Mesendoderm (in vitro differentiated cells): ENCODE measurements around the gene PHC1.

Experiments
- DNase-seq: peaks from one replicate; pipeline ENCODE4 v3.0.0; 2013
- H2AK5ac ChIP-seq: 2 replicates; pipeline ENCODE4 v1.6.1; 2013; ENCODE audit warnings: low read length, inconsistent platforms
- H2BK120ac ChIP-seq: 2 replicates; pipeline ENCODE4 v1.6.1; 2013; ENCODE audit warnings: low read depth, mild to moderate bottlenecking, low read length, moderate library complexity, mixed read lengths
- H2BK15ac ChIP-seq: replicated peaks from 2 replicates; pipeline ENCODE4 v1.6.1; 2013; ENCODE audit warnings: low read depth, mild to moderate bottlenecking, moderate library complexity
- H2BK5ac ChIP-seq: 2 replicates; pipeline ENCODE4 v1.6.1; 2013; ENCODE audit warnings: low read length, inconsistent platforms
- H3K18ac ChIP-seq: 2 replicates; pipeline ENCODE4 v1.6.1; 2013; ENCODE audit warnings: mild to moderate bottlenecking, low read length, mixed read lengths
- H3K23ac ChIP-seq: one replicate; pipeline ENCODE4 v1.6.1; 2013; ENCODE audit warnings: low read length
- H3K27ac ChIP-seq: 2 replicates; pipeline ENCODE4 v1.5.1; 2013; ENCODE audit warnings: low read depth, mild to moderate bottlenecking, inconsistent platforms, low read length, moderate library complexity
- H3K27me3 ChIP-seq: 2 replicates; pipeline ENCODE4 v1.6.1; 2013; ENCODE audit warnings: low read length, control low read depth, mild to moderate bottlenecking, inconsistent platforms; ENCODE audit not compliant: insufficient read depth, poor library complexity
- H3K36me3 ChIP-seq: 2 replicates; pipeline ENCODE4 v1.6.1; 2013; ENCODE audit warnings: low read length, inconsistent platforms; ENCODE audit not compliant: control insufficient read depth, insufficient read depth
- H3K4ac ChIP-seq: one replicate; pipeline ENCODE4 v1.6.1; 2013; ENCODE audit warnings: low read depth, mild to moderate bottlenecking, low read length, moderate library complexity
- H3K4me1 ChIP-seq: 2 replicates; pipeline ENCODE4 v1.6.1; 2013; ENCODE audit warnings: low read depth, low read length, inconsistent platforms; ENCODE audit not compliant: control insufficient read depth
- H3K4me2 ChIP-seq: 2 replicates; pipeline ENCODE4 v1.6.1; 2013; ENCODE audit warnings: low read length
- H3K4me3 ChIP-seq: 2 replicates; pipeline ENCODE4 v1.5.1; 2013; ENCODE audit warnings: mild to moderate bottlenecking, low read length
- H3K56ac ChIP-seq: one replicate; pipeline ENCODE4 v1.6.1; 2013; ENCODE audit warnings: low read length
- H3K79me1 ChIP-seq: 2 replicates; pipeline ENCODE4 v1.6.1; 2013; ENCODE audit warnings: low read length, inconsistent platforms
- H3K79me2 ChIP-seq: 2 replicates; pipeline ENCODE4 v1.6.1; 2013; ENCODE audit warnings: mild to moderate bottlenecking, low read length; ENCODE audit not compliant: control insufficient read depth, insufficient read depth
- H3K9ac ChIP-seq: 2 replicates; pipeline ENCODE4 v1.6.1; 2013; ENCODE audit warnings: low read length, inconsistent platforms
- H4K5ac ChIP-seq: one replicate; pipeline ENCODE4 v1.6.1; 2013; ENCODE audit warnings: low read length
- H4K8ac ChIP-seq: one replicate; pipeline ENCODE4 v1.6.1; 2013; ENCODE audit warnings: low read depth, mild to moderate bottlenecking, control low read depth, low read length, moderate library complexity
- WGBS: extraction: QIAGEN DNeasy Blood & Tissue Kit; methylation state at CpG from one replicate; pipeline ENCODE4 v1.1.7; 2013; ENCODE audit warnings: low lambda C conversion rate, missing lambda C conversion rate; ENCODE audit not compliant: insufficient coverage; ENCODE audit errors: extremely low coverage; 5-methylcytosine and 5-hydroxymethylcytosine counted together

PHC1 gene

DNA sequence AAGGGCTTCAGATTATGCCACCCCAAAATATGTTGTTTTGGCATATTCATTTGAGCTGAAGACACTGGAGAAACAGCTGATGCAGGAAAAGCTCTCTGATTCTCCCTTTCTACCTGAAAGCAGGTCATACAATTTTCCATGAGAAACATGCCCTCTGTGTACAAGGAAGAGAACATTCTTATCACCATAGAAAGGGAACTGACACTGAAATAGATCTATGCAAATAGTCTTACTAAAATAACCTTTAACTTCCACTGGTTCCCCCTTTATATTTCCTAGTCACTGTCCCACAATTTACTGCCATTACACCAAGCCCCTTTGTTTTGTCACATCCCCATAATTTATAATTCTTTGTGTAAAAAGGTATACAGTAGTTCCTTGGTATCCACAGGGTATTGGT, 9.6 kb upstream of the PHC1 start:
- no peak overlapping the region for H3K18ac ChIP-seq
- no peak overlapping the region for H4K5ac ChIP-seq
- H3K56ac ChIP-seq = no peak overlapping the region
- no peaks in the 10 kb centered on the region for H3K79me1 ChIP-seq
- H3K4me2 ChIP-seq = no peak overlapping the region
- H2BK120ac ChIP-seq = no peak overlapping the region
- H3K27me3 ChIP-seq = no peaks in the 10 kb centered on the region
- no peaks in the 10 kb centered on the region for H3K36me3 ChIP-seq
- H3K23ac ChIP-seq = no peak overlapping the region
- no peak for DNase-seq
- H3K4me3 ChIP-seq = no peak overlapping the region
- H3K79me2 ChIP-seq = no peaks in the 10 kb centered on the region
- H3K27ac ChIP-seq = no peak overlapping the region
- H2BK5ac ChIP-seq = no peak overlapping the region
- no peak overlapping the region for H3K9ac ChIP-seq
- no peak overlapping the region for H2AK5ac ChIP-seq
- H3K4me1 ChIP-seq = peaks cover 5% of the 10 kb centered on the region
- no peak overlapping the region for H4K8ac ChIP-seq
- no peak overlapping the region for H3K4ac ChIP-seq
- H2BK15ac ChIP-seq = peak overlapping the region; percentile 92

DNA sequence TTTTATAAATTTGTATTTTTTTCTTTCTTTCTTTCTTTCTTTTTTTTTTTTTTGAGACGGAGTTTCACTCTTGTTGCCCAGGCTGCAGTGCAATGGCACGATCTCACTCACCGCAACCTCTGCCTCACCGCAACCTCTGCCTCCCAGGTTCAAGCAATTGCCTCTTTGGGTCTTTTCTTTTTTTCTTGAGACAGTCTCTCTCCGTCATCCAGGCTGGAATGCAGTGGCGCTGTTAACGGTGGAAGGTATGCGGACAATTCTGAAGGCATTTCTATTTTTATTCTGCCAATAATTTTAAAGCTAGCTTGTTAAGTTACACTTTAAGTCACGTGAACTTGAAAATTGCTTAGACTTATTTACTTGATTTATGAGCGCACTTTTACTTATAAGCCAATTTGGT, 8.8 kb upstream of the PHC1 start:
- no peak overlapping the region for H3K9ac ChIP-seq
- H3K18ac ChIP-seq = no peak overlapping the region
- H3K27ac ChIP-seq = no peak overlapping the region
- no peak overlapping the region for H3K4me2 ChIP-seq
- H4K8ac ChIP-seq = no peak overlapping the region
- no peaks in the 10 kb centered on the region for H3K27me3 ChIP-seq
- no peak overlapping the region for H2BK120ac ChIP-seq
- peaks cover 5% of the 10 kb centered on the region for H3K4me1 ChIP-seq
- no CpG with 5 or more reads among the region's 10 CpGs for WGBS
- no peak overlapping the region for H2BK15ac ChIP-seq
- H3K79me2 ChIP-seq = no peaks in the 10 kb centered on the region
- no peak overlapping the region for H2AK5ac ChIP-seq
- H3K4ac ChIP-seq = no peak overlapping the region
- no peak overlapping the region for H3K4me3 ChIP-seq
- no peak overlapping the region for H2BK5ac ChIP-seq
- no peak overlapping the region for H3K23ac ChIP-seq
- no peaks in the 10 kb centered on the region for H3K36me3 ChIP-seq
- no peak overlapping the region for H4K5ac ChIP-seq
- H3K79me1 ChIP-seq = no peaks in the 10 kb centered on the region
- DNase-seq = peak; percentile 51
- no peak overlapping the region for H3K56ac ChIP-seq

DNA sequence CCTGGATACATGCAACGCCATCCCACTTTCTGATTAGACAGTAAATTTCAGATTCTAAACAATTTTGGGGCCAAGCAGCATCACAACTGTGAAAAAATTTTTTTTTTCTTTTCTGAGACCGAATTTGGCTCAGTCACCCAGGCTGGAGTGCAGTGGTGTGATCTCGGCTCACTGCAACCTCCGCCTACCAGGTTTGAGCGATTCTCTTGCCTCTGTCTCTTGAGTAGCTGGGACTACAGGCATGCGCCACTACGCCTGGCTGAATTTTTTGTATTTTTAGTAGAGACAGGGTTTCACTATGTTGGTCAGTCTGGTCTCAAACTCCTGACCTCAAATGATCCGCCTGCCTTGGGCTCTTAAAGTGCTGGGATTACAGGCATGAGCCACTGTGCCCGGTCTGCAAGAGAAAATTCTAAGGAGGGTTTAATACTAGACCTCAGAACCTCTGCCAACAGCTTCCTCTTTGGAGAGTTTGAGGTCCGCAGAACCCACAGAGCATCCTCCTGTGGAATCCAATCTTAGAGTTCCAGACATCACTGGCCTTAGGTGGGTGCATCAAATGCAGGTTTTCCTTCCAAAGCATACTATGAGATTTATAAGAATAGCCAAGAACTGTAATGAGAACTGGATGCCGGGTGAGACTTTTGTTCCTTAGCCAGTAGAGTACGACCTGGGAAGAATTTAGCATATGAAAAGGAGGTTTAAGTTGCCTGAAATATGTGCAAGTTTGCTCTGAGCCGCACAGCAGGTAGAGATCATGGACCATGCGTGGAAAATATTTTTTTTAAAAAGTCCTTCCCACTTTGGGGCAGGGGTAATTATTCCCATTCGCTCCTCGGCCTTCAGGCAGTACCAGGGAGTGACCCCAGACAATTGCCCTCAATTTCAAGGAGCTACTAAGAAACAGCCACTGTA, 7.8 kb upstream of the PHC1 start:
- Histone ChIP-seq H2BK15ac (no peak overlapping the region), H3K36me3 (no peaks in the 10 kb centered on the region), H3K56ac (peak overlapping the region; percentile 56), H2BK120ac (peak overlapping the region; percentile 38), H3K23ac (no peak overlapping the region), H2BK5ac (no peak overlapping the region), H3K79me2 (no peaks in the 10 kb centered on the region), H3K4me3 (no peak overlapping the region), H3K4ac (peak overlapping the region; percentile 43), H3K27ac (peak overlapping the region; percentile 78), H3K79me1 (no peaks in the 10 kb centered on the region), H3K4me1 (peaks cover 5% of the 10 kb centered on the region), H2AK5ac (no peak overlapping the region), H4K8ac (no peak overlapping the region), H4K5ac (no peak overlapping the region), H3K27me3 (no peaks in the 10 kb centered on the region), H3K4me2 (no peak overlapping the region), H3K9ac (no peak overlapping the region), H3K18ac (peak overlapping the region; percentile 94)
- no CpG with 5 or more reads among the region's 16 CpGs for WGBS
- no peak for DNase-seq

DNA sequence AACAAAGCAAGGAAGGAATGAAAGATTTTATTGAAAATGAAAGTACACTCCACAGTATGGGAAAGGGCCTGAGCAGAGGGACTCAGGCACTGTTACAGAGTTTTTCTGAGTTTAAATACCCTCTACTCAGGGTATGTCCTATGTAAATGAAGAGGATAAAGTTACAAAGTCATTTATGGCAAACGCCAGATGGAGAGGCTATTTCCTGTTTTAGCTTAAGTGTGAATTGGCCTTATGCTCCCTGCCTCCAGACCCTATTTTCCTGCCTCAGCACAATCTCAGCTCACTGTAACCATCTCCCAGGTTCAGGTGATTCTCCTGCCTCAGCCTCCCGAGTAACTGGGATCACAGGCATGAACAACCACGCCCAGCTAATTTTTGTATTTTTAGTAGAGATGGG, 6.8 kb upstream of the PHC1 start:
- Histone ChIP-seq H3K36me3 (no peaks in the 10 kb centered on the region), H3K18ac (no peak overlapping the region), H3K79me1 (no peaks in the 10 kb centered on the region), H4K5ac (no peak overlapping the region), H3K27ac (peak overlapping the region; percentile 78), H2BK5ac (no peak overlapping the region), H3K4me1 (peaks cover 5% of the 10 kb centered on the region), H3K4ac (no peak overlapping the region), H3K79me2 (no peaks in the 10 kb centered on the region), H3K9ac (no peak overlapping the region), H3K56ac (peak overlapping the region; percentile 19), H2BK120ac (no peak overlapping the region), H3K27me3 (no peaks in the 10 kb centered on the region), H3K23ac (no peak overlapping the region), H2AK5ac (no peak overlapping the region), H3K4me3 (no peak overlapping the region), H2BK15ac (no peak overlapping the region), H4K8ac (no peak overlapping the region), H3K4me2 (no peak overlapping the region)
- no CpG with 5 or more reads among the region's 3 CpGs for WGBS
- peak; percentile 59 for DNase-seq

DNA sequence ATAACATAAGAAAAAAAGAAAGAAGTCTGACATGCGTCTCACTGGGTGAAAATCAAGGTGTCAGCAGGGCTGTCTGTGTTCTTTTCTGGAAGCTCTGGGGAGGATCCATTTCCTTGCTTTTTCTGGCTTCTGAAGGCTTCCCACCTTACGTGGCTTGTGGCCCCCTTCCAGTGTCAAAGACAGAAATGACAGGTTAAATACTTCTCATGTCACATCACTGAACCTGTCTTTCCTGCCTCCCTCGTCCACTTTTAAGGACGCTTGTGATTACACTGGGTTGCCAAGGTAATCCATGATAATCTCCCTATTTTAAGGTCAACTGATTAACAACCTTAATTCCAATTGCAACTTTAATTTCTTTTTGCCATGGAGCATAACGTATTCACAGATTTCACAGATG, 4.6 kb upstream of the PHC1 start:
- Histone ChIP-seq H3K79me1 (no peaks in the 10 kb centered on the region), H3K4ac (no peak overlapping the region), H4K8ac (no peak overlapping the region), H4K5ac (no peak overlapping the region), H2BK5ac (no peak overlapping the region), H3K23ac (no peak overlapping the region), H3K27me3 (no peaks in the 10 kb centered on the region), H3K4me1 (peaks cover 5% of the 10 kb centered on the region), H2BK120ac (peak overlapping the region; percentile 4), H3K36me3 (no peaks in the 10 kb centered on the region), H3K4me2 (no peak overlapping the region), H3K18ac (peak overlapping the region; percentile 68), H3K4me3 (no peak overlapping the region), H2AK5ac (no peak overlapping the region), H3K79me2 (no peaks in the 10 kb centered on the region), H3K9ac (no peak overlapping the region), H3K56ac (no peak overlapping the region), H2BK15ac (no peak overlapping the region), H3K27ac (no peak overlapping the region)
- no CpG with 5 or more reads among the region's 5 CpGs for WGBS
- peak; percentile 40 for DNase-seq
